GM19035 (cell line): ENCODE results near the gene PPIC.

Experiments
- ATAC-seq: cut with Tn5 transposase; IDR thresholded peaks from one replicate; pipeline ENCODE4 v1.9.1; 2021; ENCODE audit not compliant: unreplicated experiment

Gene PPIC

DNA sequence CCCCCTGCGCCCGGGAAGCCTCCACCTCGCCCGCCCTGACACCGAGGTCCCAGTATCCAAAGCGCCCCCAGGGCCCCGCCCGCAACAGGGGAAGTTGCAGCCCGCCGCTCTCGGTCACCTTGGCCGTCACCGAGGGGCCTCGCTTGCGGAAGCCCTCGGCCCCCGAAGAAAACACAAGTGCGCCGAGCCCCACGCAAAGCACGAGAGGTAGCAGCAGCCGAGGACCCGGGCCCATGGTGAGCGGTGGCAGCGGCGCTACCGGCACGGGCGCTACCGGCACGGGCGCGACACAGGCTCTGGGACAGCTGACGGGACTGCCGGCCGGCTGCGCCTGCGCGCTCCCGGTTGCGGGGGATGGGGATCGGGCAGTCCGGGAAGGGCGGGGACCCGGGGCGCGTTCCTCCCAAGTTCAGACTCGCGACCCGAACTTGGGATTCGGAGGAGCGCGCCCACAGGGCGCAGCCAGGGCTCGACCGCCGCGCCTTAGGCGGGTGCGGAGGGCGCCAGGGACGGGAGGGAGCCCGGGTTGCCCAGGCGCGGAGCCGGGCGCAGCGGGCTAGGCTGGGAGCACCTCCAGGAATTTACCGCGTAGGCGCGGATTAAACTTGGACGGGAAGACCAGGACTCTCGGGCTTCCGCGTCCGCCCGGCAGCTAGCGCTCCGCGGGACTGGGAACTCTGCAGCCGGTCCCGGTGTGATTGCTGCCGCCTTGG is at the start of gene PPIC:
PPIC (minus strand) TSS at position 335 of the 713 bp plus-strand sequence; CDS start at position 235, 100 bp downstream.
- peak; percentile 49 for ATAC-seq

DNA sequence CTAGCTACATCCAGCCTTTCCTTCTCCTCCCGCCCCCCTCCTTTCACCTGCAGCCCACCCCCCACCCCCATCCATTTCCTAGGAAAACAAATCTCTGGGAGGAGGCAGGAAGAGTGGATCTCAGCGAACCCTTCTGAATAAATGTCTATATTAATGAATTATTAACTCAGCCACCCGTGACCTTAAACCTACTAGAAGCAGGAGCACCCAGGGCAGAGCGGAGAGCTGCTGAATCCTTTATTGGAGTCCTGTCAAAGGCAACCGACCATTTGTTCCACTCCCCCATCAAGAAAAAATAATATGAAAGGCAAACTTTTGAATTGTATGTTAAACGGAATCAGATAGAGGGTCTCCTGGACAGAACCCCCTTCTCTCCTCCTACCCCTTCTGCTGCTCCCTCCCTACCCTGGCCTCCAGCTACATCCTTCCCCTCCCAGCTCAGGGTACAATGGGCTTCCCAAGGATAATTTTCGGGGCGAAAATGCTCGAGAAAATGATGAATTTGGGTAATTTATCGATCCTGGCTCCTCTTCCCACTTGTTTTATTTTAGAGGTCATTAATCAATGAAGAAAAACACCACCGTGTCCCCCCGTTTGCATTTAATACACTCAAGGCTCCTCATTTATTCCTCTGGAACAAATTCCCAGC is 49.2 kb upstream of the PPIC start:
- no peak for ATAC-seq

DNA sequence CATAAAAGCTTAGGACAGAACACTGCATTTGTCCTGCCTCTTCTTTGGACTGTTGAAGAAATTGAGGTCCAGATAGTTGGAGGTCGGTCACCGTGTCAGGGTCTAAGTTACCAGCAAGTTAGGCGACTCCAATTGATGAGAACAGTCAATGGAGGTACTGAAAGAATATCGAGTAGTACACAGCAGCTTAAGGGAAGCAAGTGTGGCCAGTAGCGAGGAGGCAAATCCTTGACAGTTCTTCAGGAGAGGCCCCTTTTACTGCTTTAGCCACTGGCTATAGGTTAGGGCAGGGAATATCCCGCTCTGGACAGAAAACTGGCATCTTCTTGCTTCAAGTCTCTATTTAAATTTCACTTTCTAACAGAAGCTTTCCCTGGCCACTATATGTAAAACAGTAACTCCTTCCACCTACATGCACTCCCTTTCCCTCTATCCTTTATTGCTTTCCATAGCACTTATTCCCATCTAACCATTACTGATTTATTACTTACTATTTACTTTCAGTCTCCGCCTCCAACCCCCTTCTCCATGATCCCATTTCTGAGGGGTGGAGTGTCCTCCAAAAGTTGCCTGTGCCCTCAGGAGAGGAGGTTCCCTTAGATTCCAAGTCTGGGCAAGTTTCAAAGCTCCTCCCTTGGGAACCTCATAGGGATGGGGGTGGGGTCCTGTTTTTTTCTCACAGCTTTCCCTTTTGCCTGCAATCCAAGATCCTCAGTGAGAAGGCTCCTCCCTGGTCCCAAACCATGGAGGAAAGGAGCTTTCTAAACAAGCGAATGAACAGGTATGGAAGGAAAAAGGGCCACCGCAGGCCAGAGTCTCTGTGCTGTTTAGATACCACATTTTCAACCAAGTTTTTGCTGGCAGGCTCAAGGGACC is 48.4 kb upstream of the PPIC start:
- ATAC-seq: no peak

DNA sequence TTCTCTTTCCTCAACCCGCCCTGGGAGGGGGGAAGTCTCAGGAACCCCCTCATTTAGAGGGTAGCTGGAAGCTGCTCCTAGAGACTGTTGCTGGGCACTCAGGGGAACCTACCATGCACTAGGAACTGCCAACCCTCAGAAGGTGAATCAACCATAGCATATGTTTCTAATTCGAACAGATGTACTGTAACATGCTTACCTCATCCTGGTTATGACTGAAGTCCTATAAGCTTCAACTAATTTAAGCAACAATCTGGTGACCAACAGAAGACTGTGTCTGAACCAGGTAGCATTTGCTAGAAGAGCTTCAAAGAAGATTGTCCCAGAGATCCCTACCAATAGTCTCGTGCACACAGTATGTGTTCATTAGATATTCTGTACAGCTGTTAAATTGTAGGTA is 46.8 kb upstream of the PPIC start:
- no peak for ATAC-seq

DNA sequence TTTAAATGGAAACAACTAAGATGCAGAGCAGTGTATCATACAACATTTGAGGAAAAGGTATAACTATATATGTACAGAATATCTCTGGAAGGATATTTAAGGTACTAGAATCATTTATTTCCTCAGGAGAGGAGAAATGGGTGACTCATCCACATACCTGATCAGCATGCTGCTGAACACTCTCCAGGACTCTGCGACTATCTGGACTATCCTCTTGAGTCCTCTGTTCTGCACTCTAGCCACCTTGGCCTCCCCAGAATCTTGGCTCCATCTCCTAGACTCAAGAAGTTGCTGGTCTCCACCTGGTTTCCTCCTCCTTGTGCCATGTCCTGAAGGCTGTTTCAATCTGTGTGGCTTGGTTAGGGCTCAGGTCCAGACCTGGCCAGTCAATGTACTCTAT is 43.7 kb upstream of the PPIC start:
- ATAC-seq: no peak

DNA sequence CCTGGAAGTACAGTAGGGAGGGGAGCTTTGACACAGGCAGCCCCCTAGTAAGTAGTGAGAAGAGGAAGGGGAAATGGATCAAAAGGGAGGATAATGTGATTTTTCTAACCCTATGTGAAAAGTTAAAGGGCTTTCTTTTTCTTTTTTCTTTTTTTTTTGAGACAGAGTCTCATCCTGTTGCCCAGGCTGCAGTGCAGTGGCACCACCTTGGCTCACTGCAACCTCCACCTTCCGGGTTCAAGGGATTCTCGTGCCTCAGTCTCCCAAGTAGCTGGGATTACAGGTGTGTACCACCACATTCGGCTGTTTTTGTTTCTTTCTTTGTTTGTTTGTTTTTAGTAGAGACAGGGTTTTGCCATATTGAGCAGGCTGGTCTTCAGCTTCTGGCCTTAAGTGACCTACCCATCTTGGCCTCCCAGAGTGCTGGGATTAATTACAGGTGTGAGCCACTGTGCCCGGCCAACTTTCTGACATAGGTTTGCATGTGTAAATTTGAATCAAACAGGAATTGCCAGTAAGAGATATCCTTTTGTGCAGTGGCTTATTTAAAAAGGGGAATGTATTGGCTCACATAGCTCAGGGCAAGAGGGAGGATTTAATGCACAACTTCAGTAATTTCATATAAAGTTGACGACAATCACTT is 39.1 kb upstream of the PPIC start:
- no peak for ATAC-seq

DNA sequence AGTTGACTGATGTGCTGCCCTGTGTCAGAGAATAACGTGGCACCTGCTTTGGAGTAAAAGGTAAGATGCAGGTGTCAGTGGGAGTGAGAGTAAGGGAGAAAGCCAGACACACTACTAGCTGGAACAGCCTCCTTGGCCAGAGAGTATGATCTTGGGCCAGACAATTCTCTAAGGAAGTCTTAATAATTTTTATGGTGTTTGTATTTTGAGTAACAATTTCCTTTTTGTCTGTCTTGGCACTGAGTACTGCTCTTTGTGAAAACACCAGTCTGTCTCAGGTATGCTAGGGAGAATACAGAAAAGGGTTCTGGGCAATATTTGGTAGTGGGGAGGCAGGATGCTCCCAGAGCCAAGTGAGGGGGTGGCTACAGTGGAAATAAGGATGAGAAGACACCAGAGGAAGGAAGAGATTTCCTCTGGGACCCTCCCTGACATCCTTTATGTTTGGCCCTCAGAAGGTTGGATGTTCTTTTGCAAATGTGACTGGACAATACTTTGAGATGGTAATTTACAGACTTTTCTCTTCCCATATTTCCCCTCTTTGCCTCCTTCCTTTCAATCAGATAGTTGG is 31.9 kb upstream of the PPIC start:
- no peak for ATAC-seq

DNA sequence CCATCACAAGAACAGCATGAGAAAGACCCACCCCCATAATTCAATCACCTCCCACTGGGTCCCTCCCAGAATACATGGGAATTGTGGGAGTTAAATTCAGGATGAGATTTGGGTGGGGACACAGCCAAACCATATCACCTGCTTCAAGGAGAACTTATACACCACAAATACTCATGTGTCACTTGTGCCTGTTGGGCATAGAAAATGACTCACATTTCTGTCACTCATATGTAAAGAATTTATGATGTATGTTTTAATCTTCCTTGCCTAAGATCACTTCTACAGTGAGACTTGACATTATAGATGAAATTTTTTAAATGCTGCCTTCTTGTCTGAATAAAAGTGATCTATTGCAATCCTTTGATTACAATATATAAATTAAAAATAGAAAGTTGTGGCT is 29.5 kb upstream of the PPIC start:
- ATAC-seq: no peak

DNA sequence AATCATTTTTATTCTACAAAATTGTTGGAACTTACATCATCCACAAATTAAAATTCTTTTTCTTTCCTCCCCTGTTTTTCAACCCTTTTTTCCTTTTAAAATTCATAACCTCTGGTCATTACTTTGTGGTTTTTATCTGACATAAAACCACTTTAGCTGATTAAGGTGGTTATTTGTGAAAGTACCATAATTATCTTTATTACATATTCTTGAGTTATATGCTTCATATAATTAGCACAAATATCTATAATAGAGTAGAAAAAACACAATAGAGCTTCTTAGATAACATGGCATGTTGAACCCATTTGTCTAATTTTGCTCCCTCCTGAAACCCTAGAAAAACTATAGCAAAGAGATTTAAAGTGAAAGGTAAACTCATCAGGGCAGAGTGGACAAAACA is 22.9 kb upstream of the PPIC start:
- ATAC-seq: no peak

DNA sequence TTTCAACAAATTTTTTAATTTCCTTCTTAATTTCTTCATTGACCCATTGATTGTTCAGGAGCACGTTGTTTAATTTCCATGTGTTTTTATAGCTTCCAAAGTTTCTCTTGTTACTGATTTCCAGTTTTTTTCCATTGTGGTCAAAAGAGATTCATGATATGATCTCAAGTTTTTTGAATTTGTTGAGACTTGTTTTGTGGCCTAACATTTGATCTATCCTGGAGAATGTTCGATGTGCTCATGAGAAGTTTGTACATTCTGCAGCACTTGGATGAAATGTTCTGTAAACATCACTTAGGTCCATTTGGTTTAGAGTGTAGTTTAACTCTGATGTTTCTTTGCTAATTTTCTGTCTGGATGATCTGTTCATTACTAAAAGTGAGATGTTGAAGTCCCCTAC is 14.7 kb upstream of the PPIC start:
- no peak for ATAC-seq

DNA sequence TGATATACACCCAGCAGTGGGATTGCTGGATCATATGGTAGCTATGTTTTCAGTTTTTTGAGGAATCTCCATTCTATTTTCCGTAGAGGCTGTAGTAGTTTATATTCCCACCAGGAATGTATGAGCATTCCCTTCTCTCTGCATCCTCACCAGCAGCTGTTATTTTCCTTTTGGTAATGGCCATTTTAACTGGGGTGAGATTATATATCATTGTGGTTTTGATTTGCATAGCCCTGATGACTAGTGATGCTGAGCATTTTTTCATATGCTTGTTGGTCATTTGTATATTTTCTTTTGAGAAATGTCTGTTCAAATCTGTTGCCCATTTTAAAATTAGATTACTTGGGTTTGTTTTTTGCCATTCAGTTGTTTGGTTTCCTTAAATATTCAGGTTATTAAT is 11.2 kb upstream of the PPIC start:
- ATAC-seq: no peak

DNA sequence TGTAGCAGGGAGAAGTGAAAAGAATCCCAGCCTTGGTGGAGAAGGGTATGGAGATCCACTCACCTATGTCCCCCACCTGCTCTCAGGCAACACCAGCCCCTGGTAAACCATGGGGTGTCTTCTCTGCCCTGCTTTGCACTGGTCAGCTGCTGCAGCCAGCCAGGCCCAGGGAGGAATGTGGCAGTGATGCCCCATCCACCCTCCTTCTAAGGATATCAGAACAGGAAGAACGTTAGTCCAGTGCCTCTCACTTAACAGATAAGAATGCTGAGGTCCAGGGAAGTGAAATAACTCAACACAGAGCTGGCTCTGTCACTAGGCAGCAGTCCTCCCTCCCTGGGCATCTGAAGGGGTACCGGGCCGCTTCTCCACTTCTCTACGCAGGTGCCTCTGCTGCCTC is 9.7 kb upstream of the PPIC start:
- ATAC-seq: no peak

DNA sequence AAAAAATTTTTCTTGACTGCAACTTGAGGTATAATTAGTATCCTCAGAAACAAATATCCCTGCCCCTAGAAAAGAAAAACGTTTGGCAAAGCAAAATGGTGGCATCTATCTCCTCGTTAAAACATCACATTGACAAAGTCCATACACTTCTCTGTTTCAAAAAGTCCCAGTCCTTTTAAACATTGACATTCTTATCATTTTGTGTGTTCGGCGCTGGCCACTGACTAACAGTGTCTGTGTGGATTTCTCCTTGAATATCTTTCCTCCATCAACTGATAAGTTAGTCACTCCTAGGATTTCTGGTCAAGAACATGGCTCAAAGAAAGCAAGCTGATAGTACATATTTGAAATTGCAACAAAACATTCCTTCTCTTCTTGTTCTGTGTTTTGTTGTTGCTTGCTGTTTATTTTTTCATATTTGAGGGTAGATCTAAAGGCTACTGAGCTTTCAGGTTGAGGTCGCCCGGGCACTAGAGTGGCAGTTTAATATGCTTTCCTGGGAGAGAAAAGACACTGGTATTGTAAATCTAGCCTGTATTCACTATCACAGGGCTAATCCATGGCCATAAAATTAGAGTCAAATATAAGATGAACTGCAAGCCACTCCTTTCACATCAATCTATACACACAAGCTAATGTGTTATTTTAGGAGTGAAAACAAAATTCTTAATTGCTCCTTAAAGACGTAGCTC is 8.5 kb upstream of the PPIC start:
- ATAC-seq: no peak

DNA sequence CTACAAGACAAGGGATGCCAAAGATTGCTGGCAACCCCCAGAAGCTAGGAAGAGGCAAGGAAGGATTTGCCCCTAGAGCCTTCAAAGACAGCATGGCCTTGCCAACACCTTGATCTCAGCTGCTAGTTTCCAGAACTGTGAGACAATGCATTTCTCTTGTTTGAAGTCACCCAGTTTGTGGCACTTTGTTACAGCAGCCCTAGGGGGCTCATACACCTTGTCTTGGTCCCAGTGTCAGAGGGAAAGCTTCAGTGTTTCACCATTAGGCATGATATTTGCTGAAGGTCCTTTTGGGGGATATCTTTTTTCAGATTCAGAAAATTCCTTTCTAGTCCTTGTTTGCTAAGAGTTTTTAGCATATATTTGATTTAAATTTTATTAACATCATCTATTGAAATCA is 3.1 kb upstream of the PPIC start:
- ATAC-seq: no peak

DNA sequence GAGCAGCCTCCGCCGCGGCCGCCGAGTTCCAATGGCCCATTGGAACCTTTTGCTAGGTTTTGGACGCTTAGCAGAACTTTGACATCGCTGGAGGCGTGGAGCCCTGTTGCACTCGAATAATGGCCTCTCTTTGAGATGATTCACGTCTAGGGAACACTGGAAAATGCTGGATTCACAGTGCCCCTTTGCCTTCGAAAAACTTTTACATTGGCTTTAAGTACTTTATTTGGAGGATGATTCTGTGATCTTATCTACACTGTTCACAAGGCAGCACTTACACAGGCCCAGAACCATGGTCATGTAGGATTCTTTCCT is 536 bp upstream of the PPIC start:
- ATAC-seq: no peak

DNA sequence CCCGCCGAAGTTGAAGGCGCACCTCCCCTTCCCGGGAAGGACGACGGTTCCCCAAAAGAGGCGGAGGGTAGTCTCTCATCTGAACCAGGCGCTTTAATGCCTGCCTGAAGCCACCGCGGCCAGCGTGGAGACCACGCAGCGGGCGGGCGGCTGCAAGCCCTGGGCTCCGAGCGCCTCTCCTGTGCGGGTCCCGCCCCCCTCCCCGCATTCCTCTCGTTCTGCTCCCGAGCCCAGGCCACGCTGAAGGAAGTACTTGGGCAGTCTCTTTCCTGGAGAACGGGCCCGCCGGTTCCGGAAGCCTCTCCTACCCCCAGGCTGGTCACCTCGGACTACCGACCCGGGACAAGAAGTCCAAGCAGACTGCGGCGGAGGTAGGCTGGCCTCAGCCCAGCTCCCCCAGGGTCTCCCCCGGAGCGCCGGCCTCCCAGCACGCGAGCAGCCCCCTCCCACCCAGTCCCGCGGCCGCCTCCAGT is 571 bp downstream of the PPIC start:
- peak; percentile 32 for ATAC-seq

DNA sequence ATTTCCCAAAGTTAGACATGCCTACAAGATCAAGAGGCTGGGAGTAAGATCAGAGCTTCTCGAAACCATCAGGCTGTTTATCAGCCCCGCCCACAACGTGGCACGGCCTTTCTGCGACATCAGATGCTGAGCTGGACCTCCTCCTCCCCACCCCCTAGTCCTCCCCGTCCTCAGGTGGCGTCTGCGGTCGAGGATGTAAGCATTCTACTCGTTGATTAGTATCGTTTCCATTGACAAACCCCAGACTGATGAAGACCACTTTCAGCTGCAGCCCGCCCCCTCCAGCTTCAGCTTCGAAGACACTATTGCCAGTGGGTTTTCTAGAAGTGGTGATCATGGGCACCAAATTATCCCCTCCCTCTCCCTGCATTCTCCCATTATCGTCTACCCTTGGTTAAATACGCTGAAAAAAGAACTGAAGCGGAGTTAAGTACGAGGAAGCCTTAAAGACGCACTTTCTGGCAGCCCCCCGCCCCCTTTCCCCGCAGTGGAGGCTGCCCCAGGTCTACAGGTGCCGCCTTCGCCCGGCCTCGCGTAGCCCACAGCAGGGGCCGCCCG is 1.1 kb downstream of the PPIC start:
- ATAC-seq: no peak

DNA sequence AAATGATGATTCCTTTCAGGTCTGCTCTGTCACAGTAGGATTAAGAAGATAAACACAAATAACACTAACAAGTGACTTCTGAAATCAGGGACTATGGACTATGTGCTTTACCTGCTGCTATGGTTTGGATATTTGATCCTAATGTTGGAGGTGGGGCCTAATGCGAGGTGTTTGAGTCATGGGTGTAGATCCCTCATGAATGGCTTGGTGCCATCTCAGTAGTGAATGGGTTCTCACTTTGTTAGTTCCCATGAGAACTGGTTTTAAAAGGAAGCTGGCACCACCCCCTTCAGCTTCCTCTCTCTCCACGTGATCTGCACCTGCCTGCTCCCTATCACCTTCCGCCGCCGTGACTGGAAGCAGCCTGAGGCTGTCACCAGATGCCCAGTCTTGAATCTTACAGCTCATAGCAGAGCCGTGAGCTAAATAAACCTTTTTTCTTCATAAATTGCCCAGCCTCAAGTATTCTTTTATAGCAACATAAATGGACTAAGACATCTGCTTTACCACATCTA is 3.3 kb downstream of the PPIC start:
- ATAC-seq: no peak

DNA sequence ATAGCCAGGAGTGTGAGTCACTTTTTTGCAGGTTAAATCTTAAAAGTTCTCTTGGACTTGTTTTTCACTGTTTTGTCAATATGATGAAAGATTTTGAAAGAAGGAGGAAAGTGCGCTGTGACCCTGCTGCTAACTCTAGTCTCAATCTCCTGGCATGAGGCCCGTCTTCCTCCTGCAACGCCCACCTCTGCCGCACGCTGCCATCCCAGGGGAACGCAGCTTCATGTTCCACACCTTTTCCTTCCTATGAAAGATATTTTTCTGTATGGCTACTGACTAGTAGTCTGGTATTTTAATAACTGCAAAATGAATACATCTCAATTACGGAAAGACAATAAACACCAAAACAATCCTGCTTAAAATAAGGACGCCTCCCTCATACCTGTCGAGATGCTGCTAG is 8.3 kb downstream of the PPIC start:
- no peak for ATAC-seq

DNA sequence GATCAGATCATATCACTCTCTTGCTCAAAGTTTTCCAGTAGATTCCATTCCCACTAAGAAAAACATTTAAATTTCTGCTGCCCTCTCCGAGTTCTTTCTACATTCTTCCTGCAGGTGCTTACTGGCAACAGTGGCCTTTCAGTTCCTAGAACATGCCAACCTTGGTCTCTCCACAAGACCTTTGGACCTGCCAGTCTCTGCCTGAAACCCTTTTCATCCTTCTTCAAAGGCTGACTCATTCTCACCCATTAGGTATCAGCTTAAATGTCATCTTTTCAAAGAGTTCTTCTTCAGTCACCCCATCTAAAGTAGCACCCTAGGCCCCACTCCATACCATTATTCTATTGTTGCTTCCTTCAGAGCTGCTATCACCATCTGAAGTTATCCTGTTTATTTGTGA is 21.8 kb downstream of the PPIC start:
- no peak for ATAC-seq
